Dendritic cell treated with granulocyte-macrophage colony-stimulating factor and Interleukin-4, amounts not matched to agents 40 ng/mL and 50 ng/mL, for 4 days (primary cell): Measurements from ENCODE around the gene CELF2.

Experiments
- H3K27ac Mint-ChIP-seq: one replicate; pipeline ENCODE4 v1.8.0; 2022; ENCODE audit warnings: mild to moderate bottlenecking, mixed read lengths
- H3K27me3 Mint-ChIP-seq: one replicate; pipeline ENCODE4 v1.8.0; 2022; ENCODE audit warnings: mild to moderate bottlenecking, mixed read lengths
- H3K36me3 Mint-ChIP-seq: one replicate; pipeline ENCODE4 v1.8.0; 2022; ENCODE audit warnings: low read depth, mixed read lengths
- H3K4me1 Mint-ChIP-seq: one replicate; pipeline ENCODE4 v1.8.0; 2022; ENCODE audit warnings: low read depth, mixed read lengths
- H3K4me3 Mint-ChIP-seq: one replicate; pipeline ENCODE4 v1.8.0; 2022; ENCODE audit warnings: mild to moderate bottlenecking, moderate library complexity, mixed read lengths
- H3K9me3 Mint-ChIP-seq: one replicate; pipeline ENCODE4 v1.8.0; 2022; ENCODE audit warnings: mixed read lengths
- intact Hi-C: fragments of 100-400 bp; cut with micrococcal nuclease; formaldehyde crosslinking; loops from one replicate; pipeline ENCODE4 v1.15.0; 2022

The CELF2 gene

GRCh38 chr10:11193001-11193551, 175.4 kb downstream of the CELF2 start:
- Mint-ChIP-seq H3K4me1 (peaks cover 94% of the 10 kb centered on the region), H3K27me3 (no peaks in the 10 kb centered on the region), H3K36me3 (peaks cover 73% of the 10 kb centered on the region), H3K27ac (peak overlapping the region; percentile 81), H3K4me3 (no peak overlapping the region), H3K9me3 (no peaks in the 10 kb centered on the region)
- intact Hi-C loops: loop anchor here (2.0 to 5.0 kb wide), 2 partner anchors 16 to 64 kb away; no protein-coding TSS in a partner anchor

- intact Hi-C loops: loop anchor here (5.0 kb wide), 2 partner anchors 33 to 62 kb away; no protein-coding TSS in a partner anchor
Observed at GRCh38 chr10:11194859-11195586, 177.4 kb downstream of the CELF2 start.

DNA sequence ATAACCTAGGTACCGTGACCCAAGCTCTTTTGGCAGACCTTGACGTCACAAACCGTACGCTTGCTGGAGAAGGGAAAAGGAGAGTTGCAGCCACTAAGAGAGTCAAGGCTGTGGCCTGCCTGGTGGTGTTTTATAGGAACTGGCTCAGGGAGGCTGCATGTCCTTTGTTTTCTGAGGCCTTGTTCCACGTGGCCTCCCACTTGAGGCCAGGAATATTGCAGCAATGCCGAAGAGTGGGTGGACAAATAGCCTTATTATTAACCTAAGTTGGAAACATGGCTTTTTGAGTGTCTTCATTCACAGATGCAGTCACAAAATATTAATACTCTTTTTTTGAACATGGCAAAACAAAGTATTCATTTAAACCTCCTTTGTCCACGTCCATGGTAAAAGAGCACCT, 178.0 kb downstream of the CELF2 start:
- Mint-ChIP-seq H3K27ac (peak overlapping the region; percentile 24), H3K36me3 (peaks cover 69% of the 10 kb centered on the region), H3K9me3 (no peaks in the 10 kb centered on the region), H3K27me3 (no peaks in the 10 kb centered on the region), H3K4me1 (peaks cover 94% of the 10 kb centered on the region), H3K4me3 (no peak overlapping the region)
- intact Hi-C loops: loop anchor here (2.0 to 5.0 kb wide), 2 partner anchors 25 to 33 kb away; no protein-coding TSS in a partner anchor

More at GRCh38 chr10:11194859-11195586, 177.4 kb downstream of the CELF2 start:
- no peaks in the 10 kb centered on the region for H3K27me3 Mint-ChIP-seq
- peaks cover 68% of the 10 kb centered on the region for H3K36me3 Mint-ChIP-seq
- no peaks in the 10 kb centered on the region for H3K9me3 Mint-ChIP-seq
- peak overlapping the region; percentile 24 for H3K27ac Mint-ChIP-seq
- peaks cover 95% of the 10 kb centered on the region for H3K4me1 Mint-ChIP-seq
- no peak overlapping the region for H3K4me3 Mint-ChIP-seq

GRCh38 chr10:11197266-11197712, 179.6 kb downstream of the CELF2 start:
- intact Hi-C loops: loop anchor here (1.0 to 5.0 kb wide), 3 partner anchors 26 to 46 kb away; no protein-coding TSS in a partner anchor
- peak overlapping the region; percentile 30 for H3K4me3 Mint-ChIP-seq
- peaks cover 91% of the 10 kb centered on the region for H3K4me1 Mint-ChIP-seq
- no peaks in the 10 kb centered on the region for H3K9me3 Mint-ChIP-seq
- no peaks in the 10 kb centered on the region for H3K27me3 Mint-ChIP-seq
- H3K27ac Mint-ChIP-seq: peak overlapping the region; percentile 74
- H3K36me3 Mint-ChIP-seq: peaks cover 74% of the 10 kb centered on the region

GRCh38 chr10:11197878-11198277, 180.2 kb downstream of the CELF2 start:
- H3K4me1 Mint-ChIP-seq: peaks cover 89% of the 10 kb centered on the region
- H3K4me3 Mint-ChIP-seq: no peak overlapping the region
- no peaks in the 10 kb centered on the region for H3K9me3 Mint-ChIP-seq
- peak overlapping the region; percentile 74 for H3K27ac Mint-ChIP-seq
- no peaks in the 10 kb centered on the region for H3K27me3 Mint-ChIP-seq
- intact Hi-C loops: loop anchor here (1.0 to 5.0 kb wide), 3 partner anchors 27 to 45 kb away; no protein-coding TSS in a partner anchor
- H3K36me3 Mint-ChIP-seq: peaks cover 74% of the 10 kb centered on the region

DNA sequence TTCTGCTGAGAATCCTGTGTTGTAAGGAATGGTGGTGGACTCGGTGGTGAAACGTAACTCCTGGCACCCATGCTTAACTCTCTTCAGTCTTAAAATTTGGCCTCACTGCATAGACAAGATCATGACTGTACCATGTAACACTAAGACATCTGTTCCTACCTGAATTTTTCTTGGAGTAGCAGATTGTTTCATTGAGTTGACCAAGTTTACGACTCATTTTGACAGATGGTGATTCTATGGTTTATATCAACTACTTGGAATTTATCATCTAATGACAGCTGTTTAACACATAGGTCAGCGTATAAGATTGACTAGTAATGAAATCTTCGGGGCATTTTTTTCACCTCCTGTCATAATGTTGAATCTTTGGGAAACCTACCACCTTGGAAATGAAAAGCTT, 184.2 kb downstream of the CELF2 start:
- H3K4me1 Mint-ChIP-seq: peaks cover 83% of the 10 kb centered on the region
- no peaks in the 10 kb centered on the region for H3K27me3 Mint-ChIP-seq
- peak overlapping the region; percentile 37 for H3K27ac Mint-ChIP-seq
- H3K4me3 Mint-ChIP-seq: no peak overlapping the region
- intact Hi-C loops: no loop called here
- no peaks in the 10 kb centered on the region for H3K9me3 Mint-ChIP-seq
- H3K36me3 Mint-ChIP-seq: peaks cover 82% of the 10 kb centered on the region

- H3K27ac Mint-ChIP-seq: no peak overlapping the region
- H3K9me3 Mint-ChIP-seq: no peaks in the 10 kb centered on the region
- peaks cover 83% of the 10 kb centered on the region for H3K4me1 Mint-ChIP-seq
- intact Hi-C loops: no loop called here
- no peak overlapping the region for H3K4me3 Mint-ChIP-seq
- H3K27me3 Mint-ChIP-seq: no peaks in the 10 kb centered on the region
- H3K36me3 Mint-ChIP-seq: peaks cover 95% of the 10 kb centered on the region
Observed at GRCh38 chr10:11204351-11204942, 186.8 kb downstream of the CELF2 start.

GRCh38 chr10:11205030-11205772, 187.5 kb downstream of the CELF2 start:
- H3K9me3 Mint-ChIP-seq: no peaks in the 10 kb centered on the region
- peaks cover 88% of the 10 kb centered on the region for H3K36me3 Mint-ChIP-seq
- H3K4me1 Mint-ChIP-seq: peaks cover 84% of the 10 kb centered on the region
- H3K27me3 Mint-ChIP-seq: no peaks in the 10 kb centered on the region
- H3K4me3 Mint-ChIP-seq: no peak overlapping the region
- intact Hi-C loops: no loop called here
- H3K27ac Mint-ChIP-seq: no peak overlapping the region

DNA sequence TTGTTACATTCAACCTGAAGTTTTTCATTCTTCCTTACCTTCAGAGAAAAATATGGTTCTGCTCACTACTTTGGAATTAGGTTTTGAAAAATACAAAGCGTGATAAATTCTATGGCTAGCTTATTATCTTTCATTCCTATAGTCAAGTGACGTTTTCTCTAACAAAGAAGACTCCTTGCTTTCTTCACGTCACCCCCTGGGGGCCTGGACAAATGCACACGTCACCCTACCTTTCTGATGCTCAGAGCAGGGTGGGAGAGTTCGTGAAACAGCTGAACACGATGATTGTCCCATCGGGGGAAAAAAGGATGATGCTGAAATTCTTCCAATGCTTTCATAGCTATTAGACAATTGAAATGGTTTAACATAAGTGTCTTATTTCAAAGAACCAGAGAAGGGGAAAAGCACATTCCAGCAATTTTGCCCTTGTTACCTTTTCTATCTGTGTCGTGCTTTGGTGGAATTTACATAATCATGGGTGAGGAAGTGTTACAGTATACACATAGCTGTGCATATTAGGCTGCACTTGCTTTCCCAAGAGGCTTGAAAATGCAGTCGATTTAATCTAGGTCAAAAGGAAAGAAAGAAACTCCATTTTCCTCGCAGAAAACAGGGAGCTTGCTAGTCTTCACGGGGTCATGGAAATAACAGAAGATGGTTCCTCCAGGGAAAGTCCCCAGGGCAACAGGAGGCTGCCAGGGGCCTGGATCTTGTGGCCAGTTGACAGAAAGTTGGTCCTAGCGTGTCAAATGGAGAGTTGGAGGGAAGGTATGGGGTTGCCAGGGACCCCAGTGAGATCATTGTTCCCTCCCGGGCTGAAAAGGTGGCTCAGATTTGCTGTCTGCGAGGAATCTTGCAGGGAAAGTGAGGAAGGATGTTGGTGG, 189.2 kb downstream of the CELF2 start:
- Mint-ChIP-seq H3K36me3 (peaks cover 78% of the 10 kb centered on the region), H3K9me3 (no peaks in the 10 kb centered on the region), H3K27me3 (no peaks in the 10 kb centered on the region), H3K4me3 (no peak overlapping the region), H3K4me1 (peaks cover 84% of the 10 kb centered on the region), H3K27ac (peak overlapping the region; percentile 49)
- intact Hi-C loops: no loop called here

GRCh38 chr10:11207560-11207844, 189.8 kb downstream of the CELF2 start:
- H3K4me3 Mint-ChIP-seq: no peak overlapping the region
- H3K27me3 Mint-ChIP-seq: no peaks in the 10 kb centered on the region
- no peaks in the 10 kb centered on the region for H3K9me3 Mint-ChIP-seq
- H3K36me3 Mint-ChIP-seq: peaks cover 78% of the 10 kb centered on the region
- H3K4me1 Mint-ChIP-seq: peaks cover 87% of the 10 kb centered on the region
- peak overlapping the region; percentile 49 for H3K27ac Mint-ChIP-seq
- intact Hi-C loops: no loop called here

- H3K9me3 Mint-ChIP-seq: no peaks in the 10 kb centered on the region
- intact Hi-C loops: no loop called here
- H3K4me3 Mint-ChIP-seq: peak overlapping the region; percentile 44
- H3K4me1 Mint-ChIP-seq: peaks cover 86% of the 10 kb centered on the region
- H3K27ac Mint-ChIP-seq: peak overlapping the region; percentile 61
- no peaks in the 10 kb centered on the region for H3K27me3 Mint-ChIP-seq
- peaks cover 78% of the 10 kb centered on the region for H3K36me3 Mint-ChIP-seq
Observed at GRCh38 chr10:11208243-11208642, 190.6 kb downstream of the CELF2 start.

- Mint-ChIP-seq H3K9me3 (no peaks in the 10 kb centered on the region), H3K27ac (peak overlapping the region; percentile 61), H3K4me1 (peaks cover 94% of the 10 kb centered on the region), H3K36me3 (peaks cover 78% of the 10 kb centered on the region), H3K4me3 (no peak overlapping the region), H3K27me3 (no peaks in the 10 kb centered on the region)
- intact Hi-C loops: no loop called here
Observed at GRCh38 chr10:11208908-11209829, 191.5 kb downstream of the CELF2 start.
